HG03558 (cell line): ENCODE data around the gene VANGL1.
A peak's percentile ranks its signal among the peaks of the same experiment; 100 is the strongest.

Experiments
- ATAC-seq: cut with Tn5 transposase; IDR thresholded peaks from one replicate; pipeline ENCODE4 v1.9.1; 2021; ENCODE audit warnings: moderate number of reproducible peaks; ENCODE audit not compliant: unreplicated experiment; ENCODE audit errors: extremely low read depth

Gene VANGL1

GRCh38 chr1:115643225-115643624, 1.5 kb downstream of the VANGL1 start:
- ATAC-seq = no peak

- no peak for ATAC-seq
Measured at GRCh38 chr1:115643666-115644065, 1.9 kb downstream of the VANGL1 start.

GRCh38 chr1:115644109-115644508, 2.3 kb downstream of the VANGL1 start:
- no peak for ATAC-seq

- ATAC-seq = no peak
Measured at GRCh38 chr1:115647047-115647446, 5.3 kb downstream of the VANGL1 start.

GRCh38 chr1:115647507-115647906, 5.7 kb downstream of the VANGL1 start:
- no peak for ATAC-seq

GRCh38 chr1:115647919-115648650, 6.3 kb downstream of the VANGL1 start:
- no peak for ATAC-seq

GRCh38 chr1:115648717-115649691, 7.2 kb downstream of the VANGL1 start:
- peak; percentile 88 for ATAC-seq

GRCh38 chr1:115649964-115650363, 8.2 kb downstream of the VANGL1 start:
- no peak for ATAC-seq

- no peak for ATAC-seq
Measured at GRCh38 chr1:115650961-115651360, 9.2 kb downstream of the VANGL1 start.

- ATAC-seq = no peak
Measured at GRCh38 chr1:115651391-115651790, 9.6 kb downstream of the VANGL1 start.

- ATAC-seq = no peak
Measured at GRCh38 chr1:115652236-115652788, 10.5 kb downstream of the VANGL1 start.

- ATAC-seq = no peak
Measured at GRCh38 chr1:115654125-115654524, 12.4 kb downstream of the VANGL1 start.

- no peak for ATAC-seq
Measured at GRCh38 chr1:115654663-115655305, 13.0 kb downstream of the VANGL1 start.

GRCh38 chr1:115655306-115655663, 13.5 kb downstream of the VANGL1 start:
- ATAC-seq = no peak

- ATAC-seq = no peak
Measured at GRCh38 chr1:115655916-115656315, 14.1 kb downstream of the VANGL1 start.

- no peak for ATAC-seq
Measured at GRCh38 chr1:115656461-115657077, 14.8 kb downstream of the VANGL1 start.

- ATAC-seq = no peak
Measured at GRCh38 chr1:115658646-115659045, 16.9 kb downstream of the VANGL1 start.

GRCh38 chr1:115660151-115660550, 18.4 kb downstream of the VANGL1 start:
- no peak for ATAC-seq

- no peak for ATAC-seq
Measured at GRCh38 chr1:115661157-115661556, 19.4 kb downstream of the VANGL1 start.
